Lower lobe of right lung (tissue), 2 donors: ENCODE measurements around the gene USP28. TPM values are rescaled to one million over a fixed set of nuclear protein-coding genes. Genes with fewer than 3 reads are reported as not detected.
"Not testable (repeated sequence)": the region's sequence is repeated elsewhere in the genome, so short reads cannot be mapped to it uniquely, and the experiment has no call there.

Experiments used
- ATAC-seq, 2 donors: fragments of 200-7000 bp; cut with Tn5 transposase; one replicate each; pipeline ENCODE4 v1.9.1; 2020 to 2022; ENCODE audit warnings: mild to moderate bottlenecking in 2 of 2, moderate library complexity in 2 of 2
- DNase-seq: peaks from one replicate; pipeline ENCODE4 v3.0.0-alpha.2; 2020
- H3K27ac ChIP-seq: fragments of 200-600 bp; one replicate; pipeline ENCODE4 v1.8.0; 2022
- H3K27me3 ChIP-seq: fragments of 200-600 bp; one replicate; pipeline ENCODE4 v1.8.0; 2022; ENCODE audit warnings: low read depth
- H3K36me3 ChIP-seq: fragments of 200-600 bp; one replicate; pipeline ENCODE4 v1.8.0; 2022; ENCODE audit warnings: mild to moderate bottlenecking
- H3K4me1 ChIP-seq: fragments of 200-600 bp; one replicate; pipeline ENCODE4 v1.8.0; 2022
- H3K4me3 ChIP-seq: fragments of 200-600 bp; one replicate; pipeline ENCODE4 v1.8.0; 2022; ENCODE audit warnings: mild to moderate bottlenecking
- H3K9me3 ChIP-seq: fragments of 200-600 bp; one replicate; pipeline ENCODE4 v1.8.0; 2022
- intact Hi-C: fragments of 100-400 bp; cut with DNase I; formaldehyde crosslinking; loops from one replicate; pipeline ENCODE4 v1.11.0; 2022
- total RNA-seq: library from RNA; stranded (reverse); fragmentation: NEBNext Ultra II Directional; extraction: Animal tissue kit (Norgen Biotek cat#: 25700); gene quantifications from one replicate; pipeline ENCODE4 v1.2.1, GENCODE V29; 2021
- TF ChIP-seq, protein P1 (sequence below): fragments of 200-600 bp; IDR thresholded peaks from one replicate; pipeline ENCODE4 v1.8.0; 2022; ENCODE audit warnings: antibody characterized with exemption, mild to moderate bottlenecking
- donor health status: DM: no; HTN: yes; CAD: no; lungs with severe emphysema.

The USP28 gene
- total RNA-seq, 1 donor from 2014 or later: 28.0 TPM

GRCh38 chr11:113884361-113884836 is 9.0 kb upstream of the USP28 start:
- no peaks in the 10 kb centered on the region for H3K27me3 ChIP-seq

DNA sequence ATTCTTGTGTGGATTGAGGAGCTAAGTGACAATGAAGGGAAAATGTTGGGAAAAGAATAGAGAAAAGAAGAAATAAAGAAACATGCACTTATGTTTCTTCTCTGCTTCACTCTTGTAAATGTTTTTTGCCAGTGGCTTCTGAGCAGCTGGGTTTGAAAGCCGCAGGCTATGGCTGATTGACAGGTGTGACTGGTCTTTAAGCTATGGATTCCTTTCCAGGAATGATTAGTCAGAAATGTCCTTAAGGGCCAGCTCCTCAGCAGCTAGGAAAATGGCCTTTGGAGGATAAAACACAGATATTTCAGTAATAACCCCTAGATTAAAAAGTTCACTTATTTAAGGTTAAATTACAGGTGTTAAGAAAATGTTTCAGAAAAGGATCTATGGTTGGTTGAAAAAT is 6.5 kb upstream of the USP28 start:
- DNase-seq (no peak), ATAC-seq (no peak)
- no peaks in the 10 kb centered on the region for H3K9me3 ChIP-seq
- H3K4me1 ChIP-seq: no peaks in the 10 kb centered on the region
- TF ChIP-seq, protein P1, sequence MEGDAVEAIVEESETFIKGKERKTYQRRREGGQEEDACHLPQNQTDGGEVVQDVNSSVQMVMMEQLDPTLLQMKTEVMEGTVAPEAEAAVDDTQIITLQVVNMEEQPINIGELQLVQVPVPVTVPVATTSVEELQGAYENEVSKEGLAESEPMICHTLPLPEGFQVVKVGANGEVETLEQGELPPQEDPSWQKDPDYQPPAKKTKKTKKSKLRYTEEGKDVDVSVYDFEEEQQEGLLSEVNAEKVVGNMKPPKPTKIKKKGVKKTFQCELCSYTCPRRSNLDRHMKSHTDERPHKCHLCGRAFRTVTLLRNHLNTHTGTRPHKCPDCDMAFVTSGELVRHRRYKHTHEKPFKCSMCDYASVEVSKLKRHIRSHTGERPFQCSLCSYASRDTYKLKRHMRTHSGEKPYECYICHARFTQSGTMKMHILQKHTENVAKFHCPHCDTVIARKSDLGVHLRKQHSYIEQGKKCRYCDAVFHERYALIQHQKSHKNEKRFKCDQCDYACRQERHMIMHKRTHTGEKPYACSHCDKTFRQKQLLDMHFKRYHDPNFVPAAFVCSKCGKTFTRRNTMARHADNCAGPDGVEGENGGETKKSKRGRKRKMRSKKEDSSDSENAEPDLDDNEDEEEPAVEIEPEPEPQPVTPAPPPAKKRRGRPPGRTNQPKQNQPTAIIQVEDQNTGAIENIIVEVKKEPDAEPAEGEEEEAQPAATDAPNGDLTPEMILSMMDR: no peak
- no peak overlapping the region for H3K27ac ChIP-seq
- intact Hi-C loops: no loop called here
- H3K27me3 ChIP-seq: no peaks in the 10 kb centered on the region
- H3K4me3 ChIP-seq: no peak overlapping the region
- no peaks in the 10 kb centered on the region for H3K36me3 ChIP-seq

More at GRCh38 chr11:113884361-113884836, 9.0 kb upstream of the USP28 start:
- Histone ChIP-seq H3K9me3 (no peaks in the 10 kb centered on the region), H3K4me1 (no peaks in the 10 kb centered on the region), H3K4me3 (no peak overlapping the region), H3K36me3 (no peaks in the 10 kb centered on the region), H3K27ac (no peak overlapping the region)
- TF ChIP-seq, protein P1: no peak
- no peak for ATAC-seq
- intact Hi-C loops: no loop called here
- no peak for DNase-seq

DNA sequence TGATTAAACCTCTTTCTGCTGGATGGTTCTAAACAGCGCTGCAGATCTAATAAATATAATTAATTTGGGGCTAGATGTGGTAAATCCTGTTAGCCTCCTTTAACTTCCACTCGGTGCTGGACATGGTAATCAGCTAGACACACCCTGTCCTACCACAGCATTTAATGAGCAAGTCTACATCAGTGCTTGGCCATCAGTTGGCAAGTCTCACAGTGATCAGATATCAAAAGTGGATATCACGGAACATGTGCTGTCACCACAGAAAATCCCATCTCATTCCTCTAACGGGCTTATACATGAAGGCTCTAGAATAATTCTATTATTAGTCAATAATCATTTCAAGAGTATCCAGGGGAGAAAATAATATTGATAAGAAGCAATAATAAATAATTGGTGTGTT is 5.6 kb upstream of the USP28 start:
- Histone ChIP-seq H3K27ac (no peak overlapping the region), H3K36me3 (no peaks in the 10 kb centered on the region), H3K4me3 (no peak overlapping the region), H3K27me3 (no peaks in the 10 kb centered on the region), H3K4me1 (no peaks in the 10 kb centered on the region), H3K9me3 (no peaks in the 10 kb centered on the region)
- intact Hi-C loops: no loop called here
- no peak for ATAC-seq
- DNase-seq: no peak
- TF ChIP-seq, protein P1: no peak

DNA sequence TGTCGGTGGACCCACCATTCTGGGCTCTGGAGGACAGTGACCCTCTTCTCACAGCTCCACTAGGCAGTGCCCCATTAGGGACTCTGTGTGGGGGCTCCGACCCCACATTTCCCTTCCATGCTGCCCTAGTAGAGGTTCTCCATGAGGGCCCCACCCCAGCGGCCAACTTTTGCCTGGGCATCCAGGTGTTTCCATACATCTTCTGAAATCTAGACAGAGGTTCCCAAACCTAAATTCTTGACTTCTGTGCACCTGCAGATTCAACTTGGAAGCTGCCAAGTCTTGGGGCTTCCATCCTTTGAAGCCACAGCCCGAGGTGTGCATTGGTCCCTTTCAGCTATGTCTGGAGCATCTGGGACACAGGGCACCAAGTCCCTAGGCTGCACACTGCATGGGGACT is 4.1 kb upstream of the USP28 start:
- H3K36me3 ChIP-seq, H3K4me3 ChIP-seq, intact Hi-C loops, H3K27me3 ChIP-seq, DNase-seq, ATAC-seq, H3K27ac ChIP-seq, H3K4me1 ChIP-seq, H3K9me3 ChIP-seq: not testable (repeated sequence)

DNA sequence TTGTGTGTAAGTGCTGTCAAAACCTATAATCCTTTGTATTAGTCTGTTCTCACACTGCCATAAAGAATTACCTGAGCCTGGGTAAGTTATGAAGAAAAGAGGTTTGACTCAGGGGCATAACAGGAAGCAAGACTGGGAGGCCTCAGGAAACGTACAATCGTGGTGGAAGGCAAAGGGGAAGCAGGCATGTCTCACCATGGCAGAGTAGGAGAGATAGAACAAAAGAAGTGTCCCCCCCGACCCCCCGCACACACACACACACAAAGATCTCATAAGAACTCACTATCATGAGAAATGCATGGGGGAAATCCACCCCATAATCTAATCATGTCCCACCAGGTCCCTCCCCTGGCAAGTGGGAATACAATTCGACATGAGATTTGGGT is 2.3 kb upstream of the USP28 start:
- no peak for DNase-seq
- peaks cover 21% of the 10 kb centered on the region for H3K4me1 ChIP-seq

GRCh38 chr11:113876798-113877669 is 1.7 kb upstream of the USP28 start:
- no peak overlapping the region for H3K27ac ChIP-seq
- TF ChIP-seq, protein P1: no peak
- DNase-seq (no peak), ATAC-seq (no peak)
- H3K27me3 ChIP-seq: no peaks in the 10 kb centered on the region
- no peak overlapping the region for H3K4me3 ChIP-seq
- H3K4me1 ChIP-seq: peaks cover 23% of the 10 kb centered on the region
- intact Hi-C loops: no loop called here
- H3K9me3 ChIP-seq: no peaks in the 10 kb centered on the region
- H3K36me3 ChIP-seq: no peaks in the 10 kb centered on the region

More for the DNA sequence above, 2.3 kb upstream of the USP28 start:
- Histone ChIP-seq H3K4me3 (no peak overlapping the region), H3K36me3 (no peaks in the 10 kb centered on the region), H3K9me3 (no peaks in the 10 kb centered on the region), H3K27ac (no peak overlapping the region), H3K27me3 (no peaks in the 10 kb centered on the region)
- intact Hi-C loops: no loop called here
- ATAC-seq: no peak
- TF ChIP-seq, protein P1: no peak
